Right renal cortex interstitium (tissue), 3 donors: Measurements from ENCODE around the gene HPCA. TPM values are rescaled to one million over a fixed set of nuclear protein-coding genes. Genes with fewer than 3 reads are reported as not detected.

Source experiments
- DNase-seq, 3 donors: peaks; one replicate each; pipeline ENCODE4 v3.0.0-alpha.2; 2013; ENCODE audit warnings: low read depth in 3 of 3, low spot score in 2 of 3
- polyA plus RNA-seq, 3 donors: library from polyadenylated mRNA; unstranded; fragments of 120-200 nt; gene quantifications; one replicate each; pipeline ENCODE4 v1.2.1, GENCODE V29; 2013; ENCODE audit not compliant: insufficient read length in 3 of 3

HPCA gene
- polyA plus RNA-seq, 3 donors, result 0.25 to 0.35 (median 0.33) TPM

DNA sequence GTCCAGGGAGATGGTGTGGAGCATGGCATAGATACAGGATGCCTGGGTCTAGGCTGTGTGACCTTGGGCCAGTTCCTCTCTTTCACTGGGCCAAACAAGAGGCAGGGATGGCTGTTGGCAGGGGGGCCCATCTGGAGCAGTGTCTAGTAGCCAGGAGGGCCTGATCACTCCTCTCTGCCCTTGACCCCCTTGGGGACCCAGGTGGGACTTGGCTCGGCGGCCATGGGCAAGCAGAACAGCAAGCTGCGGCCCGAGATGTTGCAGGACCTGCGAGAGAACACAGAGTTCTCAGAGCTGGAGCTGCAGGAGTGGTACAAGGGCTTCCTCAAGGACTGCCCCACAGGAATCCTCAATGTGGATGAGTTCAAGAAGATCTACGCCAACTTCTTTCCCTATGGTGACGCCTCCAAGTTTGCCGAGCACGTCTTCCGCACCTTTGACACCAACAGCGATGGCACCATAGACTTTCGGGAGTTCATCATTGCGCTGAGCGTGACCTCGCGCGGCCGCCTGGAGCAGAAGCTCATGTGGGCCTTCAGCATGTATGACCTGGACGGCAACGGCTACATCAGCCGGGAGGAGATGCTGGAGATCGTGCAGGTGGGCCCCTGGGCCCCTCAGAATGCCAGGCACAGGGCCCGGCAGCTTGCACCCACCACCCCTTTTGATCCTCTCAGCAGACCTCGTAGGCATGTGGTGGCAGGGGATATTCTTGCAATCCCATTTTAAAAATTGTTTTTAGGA lies 2.6 kb downstream of the HPCA start:
- DNase-seq, result no peak

DNA sequence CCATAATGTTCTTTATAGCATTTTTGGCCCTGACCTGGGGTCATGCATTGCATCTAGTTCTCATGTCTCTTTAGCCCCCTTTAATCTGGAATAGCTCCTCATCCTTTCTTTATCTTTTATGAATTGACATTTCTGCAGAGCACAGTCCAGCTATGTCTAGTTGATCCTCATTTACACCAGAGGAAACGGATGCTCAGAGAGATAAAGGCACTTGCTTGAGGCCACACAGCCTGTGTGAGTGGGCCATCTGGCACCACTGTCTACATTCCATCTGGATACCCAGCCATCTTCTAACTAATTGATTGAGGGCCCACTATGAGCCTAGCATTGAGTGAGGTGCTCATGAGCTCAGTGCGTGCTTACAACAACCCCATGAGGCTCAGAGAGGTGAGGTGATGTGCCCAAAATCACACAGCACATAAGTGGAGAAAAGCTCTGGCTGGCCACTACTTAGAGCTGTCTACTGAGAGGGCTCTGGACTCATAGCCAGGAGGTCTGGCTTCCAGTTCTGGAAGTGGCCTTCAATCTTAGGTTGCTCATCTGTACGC lies 3.5 kb downstream of the HPCA start:
- DNase-seq, result no peak

DNA sequence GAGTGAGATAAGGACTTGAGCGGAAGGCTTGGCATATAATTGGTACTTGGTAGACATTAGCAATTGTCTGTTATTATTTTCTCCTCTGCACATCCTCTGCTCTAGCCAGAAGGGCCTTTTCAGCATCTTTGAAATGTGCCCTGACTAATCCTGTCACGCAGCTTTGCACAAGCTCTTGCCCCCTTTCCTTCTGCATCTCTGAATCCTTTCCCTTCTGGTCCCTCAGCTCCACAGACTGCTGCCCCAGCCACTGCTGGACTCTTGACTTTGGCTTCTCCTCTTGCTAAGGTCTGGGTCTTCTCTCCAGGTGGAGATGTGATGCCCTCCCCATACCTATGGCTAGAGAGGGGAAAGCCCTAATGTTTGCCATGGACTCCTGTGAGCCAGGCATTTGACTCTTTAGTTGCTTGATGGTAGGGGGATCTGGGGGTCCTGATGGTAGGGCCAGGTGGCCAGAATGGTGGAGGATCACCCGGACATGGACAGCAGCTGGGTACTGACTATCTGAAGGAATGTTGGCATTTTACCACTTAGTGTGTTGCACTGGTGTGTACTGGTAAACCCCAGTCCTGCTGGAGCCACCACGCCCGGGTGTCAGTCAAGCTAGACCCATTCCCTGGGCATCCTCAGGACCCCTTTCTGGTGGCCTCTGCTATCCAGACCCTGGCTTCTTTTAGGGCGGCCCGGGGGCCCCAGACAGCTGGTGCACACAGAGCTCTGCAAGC lies 4.4 kb downstream of the HPCA start:
- DNase-seq, result no peak

DNA sequence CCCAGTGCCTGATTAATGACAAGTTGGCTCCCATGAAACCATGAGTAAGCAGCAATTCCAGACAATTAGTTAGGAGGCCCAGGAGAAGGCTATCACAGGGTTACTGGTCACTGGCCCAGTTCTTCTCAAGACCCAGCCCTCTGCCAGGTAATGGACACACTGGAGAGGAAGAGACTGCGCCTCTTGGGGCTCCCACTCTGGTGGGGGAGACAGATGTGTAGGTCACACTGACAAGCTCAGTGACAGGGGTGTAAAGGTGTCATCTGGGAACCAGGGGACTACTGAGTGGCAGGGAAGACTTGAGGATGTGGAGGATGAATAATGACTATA lies 4.9 kb downstream of the HPCA start:
- no peak for DNase-seq

DNA sequence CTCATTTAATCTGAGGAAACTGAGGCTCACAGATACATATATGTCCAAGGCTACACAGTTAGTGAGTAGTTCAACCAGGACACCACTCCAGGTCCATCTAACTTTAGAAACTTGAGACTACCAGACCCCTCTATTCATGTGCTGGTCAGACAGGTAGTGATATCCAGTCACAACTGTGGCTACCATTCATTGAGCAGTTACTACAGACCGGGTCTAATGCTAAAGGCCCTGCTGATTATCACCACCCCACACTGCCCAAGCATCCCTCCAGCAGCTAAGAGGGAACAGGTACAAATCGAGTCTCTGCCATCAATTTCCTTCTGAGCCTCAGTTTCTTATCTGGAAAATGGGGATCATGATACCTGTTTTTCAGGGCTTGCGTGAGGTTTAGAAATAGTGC lies 5.3 kb downstream of the HPCA start:
- no peak for DNase-seq

DNA sequence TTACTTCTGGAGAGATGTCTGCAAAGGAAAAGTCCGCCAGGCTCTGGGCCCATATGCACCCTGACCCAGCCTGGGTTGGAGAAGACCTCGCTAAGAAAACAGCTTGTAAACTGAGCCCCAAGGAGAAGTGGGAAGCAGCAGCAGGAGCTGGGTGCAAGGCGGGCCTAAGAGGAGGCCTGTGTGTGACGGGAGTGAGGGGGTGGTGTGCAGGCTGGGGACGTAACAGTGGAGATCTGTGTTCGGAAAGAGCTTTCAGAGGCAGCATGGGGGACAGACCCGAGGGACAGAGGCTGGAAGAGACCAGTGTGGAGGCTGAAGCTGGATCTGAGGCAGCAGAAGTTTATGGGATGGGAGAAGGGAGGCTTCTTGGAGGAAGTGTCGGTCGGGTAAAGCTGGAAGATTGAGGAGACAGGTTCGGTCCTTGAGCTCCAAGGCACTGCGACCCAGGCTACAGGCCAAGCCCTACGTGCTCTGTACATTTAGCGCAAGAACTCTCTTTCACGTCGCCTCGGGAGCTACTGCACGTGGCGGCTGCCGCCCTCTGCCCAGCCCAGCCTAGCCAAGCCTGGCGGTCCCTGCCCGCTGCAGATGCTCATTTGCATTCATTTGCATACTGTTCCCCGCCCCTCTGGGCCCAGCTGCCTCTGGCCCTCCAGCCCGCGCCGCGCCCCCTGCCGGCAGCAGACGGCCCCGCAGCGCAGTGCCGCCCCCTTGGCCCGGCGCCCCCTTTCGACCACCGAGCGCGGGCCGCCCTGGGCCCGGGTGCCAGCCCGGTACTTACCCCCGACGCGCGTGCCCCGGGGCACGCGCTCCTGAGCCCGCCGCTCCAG lies 6.3 kb downstream of the HPCA start:
- no peak for DNase-seq

DNA sequence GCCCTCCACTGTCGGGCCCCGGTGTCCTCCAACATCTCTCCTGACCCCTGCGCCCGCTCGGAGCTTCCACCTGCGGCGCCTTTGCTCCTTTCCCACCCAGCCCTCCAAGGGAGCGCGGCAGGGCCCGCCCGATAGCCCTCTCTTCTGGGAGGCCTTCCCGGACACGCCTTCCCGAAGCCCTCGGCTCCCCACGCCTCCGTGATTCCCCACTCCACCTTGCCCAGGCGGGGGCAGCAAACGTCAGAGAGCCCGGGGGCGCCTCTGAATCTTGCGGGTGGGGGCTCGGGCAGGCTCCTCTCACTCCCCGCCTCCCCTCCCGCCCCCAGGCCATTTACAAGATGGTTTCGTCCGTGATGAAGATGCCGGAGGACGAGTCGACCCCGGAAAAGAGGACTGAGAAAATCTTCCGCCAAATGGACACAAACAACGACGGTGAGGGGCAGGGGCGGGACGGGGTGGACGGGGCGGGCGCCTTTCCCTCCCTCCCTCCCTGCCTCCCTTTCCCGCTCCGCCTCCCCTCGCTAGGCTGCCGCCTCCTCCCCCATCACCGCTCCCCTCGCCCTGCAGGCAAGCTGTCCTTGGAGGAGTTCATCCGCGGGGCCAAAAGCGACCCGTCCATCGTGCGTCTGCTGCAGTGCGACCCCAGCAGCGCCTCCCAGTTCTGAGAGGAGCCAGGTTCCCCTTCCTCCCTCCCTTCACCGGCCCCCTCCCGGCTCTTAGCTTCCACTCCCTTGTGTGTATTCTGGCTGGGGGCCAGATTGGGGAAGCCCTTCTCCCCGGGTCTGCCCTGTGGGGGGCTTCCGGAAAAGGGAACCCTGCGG lies 7.1 kb downstream of the HPCA start:
- no peak for DNase-seq

DNA sequence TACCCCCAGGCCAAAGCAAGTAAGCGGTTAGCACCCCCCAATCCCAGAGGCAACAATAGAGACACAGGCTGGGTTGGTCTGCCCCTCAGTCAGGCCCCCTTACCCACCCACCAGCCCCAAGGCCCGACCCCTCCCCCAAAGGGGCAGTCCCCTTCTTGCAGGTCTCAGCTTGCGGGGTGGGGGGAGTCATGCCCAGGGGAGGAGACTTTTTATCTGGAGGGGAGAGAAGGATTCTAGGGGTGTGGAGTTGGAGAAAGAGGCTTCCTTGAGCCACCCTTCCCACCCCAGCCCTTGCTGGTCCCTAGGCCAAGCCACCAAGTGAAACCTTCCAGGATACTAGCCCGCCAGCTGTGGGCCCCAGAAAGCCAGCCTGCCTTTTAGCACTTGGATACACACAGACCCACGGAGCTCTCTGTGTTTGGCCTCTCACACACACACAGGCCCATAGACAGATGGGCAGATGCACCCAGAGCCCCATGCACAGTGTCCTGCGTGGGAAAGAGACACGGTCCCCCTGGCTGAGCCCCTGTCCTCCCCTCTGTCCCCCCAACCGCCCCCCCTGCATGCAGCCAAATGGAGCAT lies 7.8 kb downstream of the HPCA start:
- DNase-seq, result no peak

DNA sequence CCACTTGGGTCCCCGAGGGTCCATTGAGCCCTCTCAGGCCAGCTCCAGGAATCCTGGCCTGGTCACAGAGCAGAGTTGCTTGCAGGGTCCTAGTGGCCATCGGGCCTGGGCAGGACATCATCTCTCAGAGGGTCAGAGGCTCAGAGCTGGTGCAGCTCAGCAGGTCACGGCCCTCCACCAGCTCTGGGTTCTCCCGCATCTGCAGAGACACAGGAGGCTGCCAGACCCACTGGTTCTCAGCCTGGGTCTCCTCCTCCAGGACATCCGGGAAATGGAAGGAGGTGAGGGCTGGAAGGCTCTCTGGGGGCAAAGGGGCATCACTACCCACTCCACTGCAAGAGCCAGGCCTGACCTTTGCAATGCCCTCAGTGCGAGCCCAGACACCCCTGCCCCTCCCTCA lies 8.4 kb downstream of the HPCA start:
- DNase-seq, result no peak

DNA sequence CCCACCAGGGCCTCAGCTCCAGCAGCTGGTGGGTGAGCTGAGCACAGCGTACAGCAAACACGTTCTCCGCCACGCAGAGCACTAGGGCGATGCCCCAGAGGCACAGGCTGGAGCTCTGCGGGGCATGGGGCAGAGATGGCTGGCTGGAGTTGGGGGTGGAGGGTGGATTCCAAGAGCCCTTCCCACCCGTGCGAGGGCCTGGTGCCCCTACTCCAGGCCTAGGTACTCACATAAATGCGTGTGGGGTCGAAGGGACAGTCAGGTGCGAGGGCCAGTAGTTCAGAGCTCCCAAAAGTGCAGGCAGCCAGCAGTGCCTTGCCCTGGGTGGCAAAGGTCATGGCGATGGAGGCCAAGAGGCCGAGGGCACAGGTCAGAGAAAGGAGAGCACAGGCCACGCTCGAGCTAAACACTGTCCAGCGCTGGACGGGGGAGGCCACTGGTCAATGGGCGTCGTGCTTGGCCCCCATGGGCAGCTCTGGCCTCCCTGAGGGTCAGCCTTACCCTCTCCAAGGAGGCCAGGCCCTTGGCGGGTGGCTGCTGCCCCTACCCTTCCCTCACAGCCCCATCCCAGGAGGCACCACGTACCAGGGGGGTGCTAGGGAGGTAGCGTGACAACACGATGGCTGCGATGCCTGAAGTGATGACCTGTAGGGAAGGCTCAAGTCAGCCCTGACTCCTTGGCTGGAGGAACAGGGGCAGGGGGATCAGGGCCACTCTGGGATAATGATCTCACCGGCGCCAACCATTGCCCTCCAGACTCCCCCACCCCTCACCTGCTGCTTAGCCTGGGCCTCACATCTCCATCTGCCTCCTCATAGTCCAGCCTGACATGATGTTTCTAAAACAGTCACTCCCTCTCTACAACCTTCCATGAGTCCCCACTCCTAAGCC lies 9.3 kb downstream of the HPCA start:
- DNase-seq, result no peak

DNA sequence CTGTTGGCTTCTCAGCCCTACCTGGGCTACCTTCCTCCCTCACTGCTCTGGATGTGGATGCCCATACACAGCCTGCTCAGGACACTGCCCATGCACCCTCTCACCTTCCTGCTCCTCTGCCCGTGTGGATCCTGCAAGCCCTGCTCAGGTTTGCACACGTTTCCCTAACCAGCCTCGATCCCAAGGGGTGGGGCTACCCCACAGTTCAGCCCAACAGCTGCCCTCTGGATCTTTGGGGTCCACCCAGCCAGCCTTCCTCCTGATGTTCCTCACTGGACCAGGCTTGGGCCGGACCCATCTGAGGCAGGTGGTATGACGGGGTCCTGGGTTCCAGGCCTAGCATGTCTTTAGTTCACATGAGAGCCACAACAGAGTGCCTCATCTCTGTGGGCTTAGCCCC lies 10.2 kb downstream of the HPCA start:
- DNase-seq, result no peak

DNA sequence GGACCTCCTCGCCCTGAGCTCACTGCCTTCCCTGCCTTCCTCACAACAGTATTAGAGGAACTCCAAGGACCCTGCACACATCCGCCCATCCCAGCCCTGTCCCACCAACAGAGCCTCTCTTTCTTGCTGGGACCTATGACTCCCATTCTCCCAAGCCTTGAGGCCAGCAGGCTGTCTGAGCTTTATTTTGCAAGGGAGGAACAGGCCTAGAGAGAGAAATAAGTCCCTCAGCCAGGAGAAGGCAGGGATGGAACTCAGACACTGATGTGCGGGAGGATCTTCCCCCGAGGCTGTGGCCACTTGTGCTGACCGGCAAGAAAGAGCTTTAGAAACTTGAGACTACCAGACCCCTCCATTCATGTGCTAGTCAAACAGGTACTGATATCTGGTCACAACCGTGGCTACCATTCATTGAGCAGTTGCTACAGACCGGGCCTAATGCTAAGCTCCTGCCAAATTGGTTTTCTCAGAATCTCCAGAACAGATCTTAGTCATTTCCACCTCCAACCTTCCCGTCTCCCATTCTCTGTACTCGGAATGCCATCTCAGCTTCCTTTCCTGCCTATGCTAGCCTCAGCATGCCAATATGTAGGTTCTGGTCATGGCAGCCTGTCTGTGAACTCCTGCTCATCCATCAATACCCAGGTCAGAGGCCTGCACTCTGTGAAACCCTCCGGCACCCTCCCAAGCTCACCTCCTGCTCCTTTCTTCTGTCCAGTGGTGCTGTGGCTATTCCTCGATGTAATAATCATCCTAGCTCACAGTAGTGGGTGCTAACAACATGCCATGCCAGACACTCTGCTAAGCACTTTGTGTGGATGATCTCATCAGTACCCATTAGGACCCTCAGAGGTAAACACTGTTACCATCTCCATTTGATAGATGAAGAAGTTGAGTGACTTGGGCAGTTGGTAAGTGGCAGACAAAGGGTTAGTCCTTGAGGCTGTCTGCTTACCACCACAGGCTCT lies 11.1 kb downstream of the HPCA start:
- DNase-seq, result no peak

DNA sequence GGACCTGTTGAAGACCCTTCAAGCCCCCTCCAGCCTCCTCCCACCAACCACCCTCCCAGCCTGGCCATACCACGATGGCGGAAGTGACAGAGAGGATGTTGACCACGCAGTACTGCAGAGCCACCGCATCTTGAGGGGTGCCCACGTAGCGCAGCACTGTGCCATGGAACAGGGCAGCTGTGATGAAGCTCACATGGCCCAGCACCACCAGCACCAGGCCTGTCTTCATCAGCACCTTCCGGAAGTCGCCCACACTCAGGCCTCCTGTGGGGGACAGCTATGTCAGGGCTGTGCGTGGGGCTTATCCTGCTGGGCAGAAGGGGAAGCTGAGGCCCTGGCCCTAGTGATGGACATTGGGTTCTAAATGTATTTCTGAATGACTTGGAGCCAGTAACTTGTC lies 11.8 kb downstream of the HPCA start:
- DNase-seq, result no peak

DNA sequence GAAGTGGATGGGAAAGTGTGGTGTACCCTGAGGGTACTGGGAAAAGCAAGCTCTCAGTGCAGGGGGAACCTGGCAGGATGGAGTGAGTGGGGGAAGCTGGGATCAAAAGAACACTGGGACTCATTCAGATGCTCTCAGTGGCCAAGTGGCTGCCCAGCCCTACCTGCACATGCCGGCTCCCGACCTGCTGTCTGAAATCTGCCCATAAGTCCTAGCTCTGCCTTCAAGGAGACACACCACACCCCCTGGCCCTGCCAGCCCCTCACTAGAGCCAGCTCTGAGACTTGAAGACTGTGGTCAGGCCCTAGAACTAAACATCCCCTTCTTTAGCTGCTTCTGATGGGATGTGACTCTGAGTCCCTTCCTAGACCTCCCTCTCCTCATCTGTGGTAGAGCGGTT lies 12.7 kb downstream of the HPCA start:
- no peak for DNase-seq

DNA sequence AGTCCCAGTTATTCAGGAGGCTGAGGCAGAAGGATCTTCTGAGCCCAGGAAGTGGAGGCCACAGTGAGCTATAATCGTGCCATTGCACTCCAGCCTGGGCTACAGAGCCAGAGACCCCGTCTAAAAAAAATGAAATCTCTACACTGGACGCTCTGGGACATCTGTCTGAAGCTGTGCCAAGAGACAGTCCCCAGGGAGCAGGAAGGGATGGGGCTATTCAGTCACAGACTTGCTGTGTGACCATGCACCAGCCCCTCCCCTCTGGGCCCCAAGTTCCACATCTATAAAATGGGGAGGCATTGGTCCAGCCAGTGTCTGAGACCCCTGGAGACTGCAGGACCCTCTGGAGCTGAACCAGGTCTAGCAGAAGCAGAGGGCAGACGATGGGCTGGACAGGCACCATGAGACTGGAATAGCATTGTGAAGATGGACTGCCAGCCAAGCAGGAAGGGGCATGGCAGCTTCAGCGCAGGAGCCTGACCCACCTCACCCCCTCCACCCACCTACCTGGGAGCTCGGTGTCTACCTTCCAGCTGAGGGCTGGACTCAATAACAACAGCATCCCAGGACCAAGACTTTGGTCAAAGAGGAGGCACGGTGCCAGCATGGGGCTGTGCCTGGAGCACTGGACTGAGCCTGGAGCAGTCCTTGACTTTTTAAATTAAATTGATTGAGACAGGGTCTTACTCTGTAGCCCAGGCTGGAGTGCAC lies 13.4 kb downstream of the HPCA start:
- DNase-seq, result no peak

DNA sequence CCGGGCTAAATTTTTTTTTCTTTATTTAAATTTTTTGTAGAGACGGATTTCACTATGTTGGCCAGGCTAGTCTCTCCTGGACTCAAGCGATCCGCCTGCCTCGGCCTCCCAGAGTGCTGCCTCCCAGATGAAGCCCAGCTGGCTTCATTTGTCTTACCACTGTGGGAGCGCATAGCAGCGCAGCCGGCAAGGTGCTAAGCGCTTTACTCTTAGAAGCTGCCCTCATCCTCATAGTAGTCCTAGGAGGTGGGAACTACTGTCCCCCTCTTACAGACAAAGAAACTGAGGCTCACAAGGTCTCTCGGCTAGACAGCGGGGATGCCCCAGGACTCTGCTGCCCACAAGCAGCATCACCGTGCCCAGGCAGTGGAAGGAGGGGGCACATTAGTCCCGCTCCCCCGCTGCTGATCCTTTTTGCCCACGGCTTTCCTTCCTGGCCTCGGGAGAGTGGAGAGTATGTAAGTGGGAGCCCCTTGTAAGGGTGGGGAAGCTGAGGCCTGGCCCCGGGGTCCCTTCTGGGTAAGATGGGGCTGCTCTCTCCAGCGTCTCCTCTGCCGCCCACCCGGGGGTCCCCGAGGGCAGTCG lies 14.2 kb downstream of the HPCA start:
- DNase-seq, result no peak
